MG63 (cell line): Measurements from ENCODE around the gene CFAP97. TPM values are rescaled to one million over a fixed set of nuclear protein-coding genes. Genes with fewer than 3 reads are reported as not detected.
"Not testable (repeated sequence)": the region's sequence is repeated elsewhere in the genome, so short reads cannot be mapped to it uniquely, and the experiment has no call there.

Experiments used
- DNase-seq: peaks from one replicate; pipeline ENCODE4 v3.0.0-alpha.2; 2020
- H3K27me3 ChIP-seq: fragments of 250-450 bp; sonication (Bioruptor Pico); 2 replicates; pipeline ENCODE4 v1.5.1; 2020; ENCODE audit warnings: mild to moderate bottlenecking, moderate library complexity
- H3K36me3 ChIP-seq: fragments of 250-450 bp; sonication (Bioruptor Pico); 2 replicates; pipeline ENCODE4 v1.5.1; 2020; ENCODE audit warnings: mild to moderate bottlenecking, moderate library complexity
- H3K4me3 ChIP-seq: fragments of 250-450 bp; sonication (Bioruptor Pico); 2 replicates; pipeline ENCODE4 v1.5.1; 2020; ENCODE audit warnings: mild to moderate bottlenecking, moderate library complexity
- H3K9me3 ChIP-seq: fragments of 250-450 bp; sonication (Bioruptor Pico); 2 replicates; pipeline ENCODE4 v1.5.1; 2020; ENCODE audit warnings: mild to moderate bottlenecking, moderate library complexity
- total RNA-seq: library from RNA; depleted of rRNA; stranded (reverse); fragments of >200 nt; shearing (Covaris generic); gene quantifications from 2 replicates; pipeline ENCODE4 v1.2.3, GENCODE V29; 2014; ENCODE audit warnings: low replicate concordance; rRNA removed

CFAP97 gene
- 15.0 and 24.3 TPM in 2 replicates for total RNA-seq

GRCh38 chr4:185203486-185204237, at the start of gene CFAP97:
Gene CFAP97 (minus strand): TSS chr4:185204000. CDS start chr4:185191196, 12,804 bp downstream.
- Histone ChIP-seq H3K4me3 (peak within 1 kb of the TSS; percentile 65), H3K36me3 (peaks cover 7% of the 10 kb centered on the region; the same call in 1 of the 2 replicates), H3K27me3 (no peaks in the 10 kb centered on the region), H3K9me3 (no peaks in the 10 kb centered on the region)
- peak; percentile 89 for DNase-seq

GRCh38 chr4:185249105-185249504, 45.3 kb upstream of the CFAP97 start:
- H3K9me3 ChIP-seq = no peaks in the 10 kb centered on the region
- H3K4me3 ChIP-seq = no peak overlapping the region
- no peak for DNase-seq
- no peaks in the 10 kb centered on the region for H3K27me3 ChIP-seq
- no peaks in the 10 kb centered on the region for H3K36me3 ChIP-seq

GRCh38 chr4:185248393-185249039, 44.7 kb upstream of the CFAP97 start:
- no peak for DNase-seq
- Histone ChIP-seq H3K36me3 (no peaks in the 10 kb centered on the region), H3K9me3 (no peaks in the 10 kb centered on the region), H3K27me3 (no peaks in the 10 kb centered on the region), H3K4me3 (no peak overlapping the region)

- Histone ChIP-seq H3K9me3 (no peaks in the 10 kb centered on the region), H3K27me3 (no peaks in the 10 kb centered on the region), H3K4me3 (no peak overlapping the region), H3K36me3 (no peaks in the 10 kb centered on the region)
- DNase-seq = no peak
Observed at GRCh38 chr4:185247151-185247550, 43.4 kb upstream of the CFAP97 start.

- Histone ChIP-seq H3K36me3 (no peaks in the 10 kb centered on the region), H3K27me3 (no peaks in the 10 kb centered on the region), H3K9me3 (no peaks in the 10 kb centered on the region), H3K4me3 (no peak overlapping the region)
- DNase-seq = no peak
Observed at GRCh38 chr4:185246453-185246852, 42.7 kb upstream of the CFAP97 start.

GRCh38 chr4:185244763-185245162, 41.0 kb upstream of the CFAP97 start:
- Histone ChIP-seq H3K36me3 (no peaks in the 10 kb centered on the region), H3K4me3 (no peak overlapping the region), H3K9me3 (no peaks in the 10 kb centered on the region), H3K27me3 (no peaks in the 10 kb centered on the region)
- no peak for DNase-seq

GRCh38 chr4:185243879-185244278, 40.1 kb upstream of the CFAP97 start:
- DNase-seq = no peak
- Histone ChIP-seq H3K9me3 (no peaks in the 10 kb centered on the region), H3K36me3 (no peaks in the 10 kb centered on the region), H3K4me3 (no peak overlapping the region), H3K27me3 (no peaks in the 10 kb centered on the region)

GRCh38 chr4:185242749-185243533, 39.1 kb upstream of the CFAP97 start:
- Histone ChIP-seq H3K9me3 (no peaks in the 10 kb centered on the region), H3K4me3 (no peak overlapping the region), H3K36me3 (no peaks in the 10 kb centered on the region), H3K27me3 (no peaks in the 10 kb centered on the region)
- DNase-seq = no peak

- not testable (repeated sequence) for H3K9me3 ChIP-seq, H3K4me3 ChIP-seq, H3K36me3 ChIP-seq, DNase-seq, H3K27me3 ChIP-seq
Observed at GRCh38 chr4:185240486-185240885, 36.7 kb upstream of the CFAP97 start.

GRCh38 chr4:185238750-185239149, 35.0 kb upstream of the CFAP97 start:
- Histone ChIP-seq H3K36me3 (no peaks in the 10 kb centered on the region), H3K9me3 (no peaks in the 10 kb centered on the region), H3K4me3 (no peak overlapping the region), H3K27me3 (no peaks in the 10 kb centered on the region)
- DNase-seq = no peak

- DNase-seq = no peak
- Histone ChIP-seq H3K36me3 (no peaks in the 10 kb centered on the region), H3K27me3 (no peaks in the 10 kb centered on the region), H3K4me3 (no peak overlapping the region), H3K9me3 (no peaks in the 10 kb centered on the region)
Observed at GRCh38 chr4:185238215-185238681, 34.4 kb upstream of the CFAP97 start.

GRCh38 chr4:185237175-185237574, 33.4 kb upstream of the CFAP97 start:
- DNase-seq = no peak
- H3K36me3 ChIP-seq = no peaks in the 10 kb centered on the region
- H3K4me3 ChIP-seq = no peak overlapping the region

GRCh38 chr4:185235843-185236503, 32.2 kb upstream of the CFAP97 start:
- H3K9me3 ChIP-seq = no peaks in the 10 kb centered on the region
- no peak for DNase-seq
- no peaks in the 10 kb centered on the region for H3K36me3 ChIP-seq
- H3K4me3 ChIP-seq = no peak overlapping the region
- H3K27me3 ChIP-seq = no peaks in the 10 kb centered on the region

More at GRCh38 chr4:185237175-185237574, 33.4 kb upstream of the CFAP97 start:
- H3K27me3 ChIP-seq = no peaks in the 10 kb centered on the region
- no peaks in the 10 kb centered on the region for H3K9me3 ChIP-seq

- H3K36me3 ChIP-seq = no peaks in the 10 kb centered on the region
- no peak for DNase-seq
- H3K27me3 ChIP-seq = no peaks in the 10 kb centered on the region
- no peak overlapping the region for H3K4me3 ChIP-seq
- no peaks in the 10 kb centered on the region for H3K9me3 ChIP-seq
Observed at GRCh38 chr4:185235119-185235842, 31.5 kb upstream of the CFAP97 start.

GRCh38 chr4:185232370-185232769, 28.6 kb upstream of the CFAP97 start:
- no peaks in the 10 kb centered on the region for H3K27me3 ChIP-seq
- DNase-seq = no peak
- no peaks in the 10 kb centered on the region for H3K36me3 ChIP-seq
- no peak overlapping the region for H3K4me3 ChIP-seq
- no peaks in the 10 kb centered on the region for H3K9me3 ChIP-seq
